Posterior vena cava (tissue), 2 donors: ENCODE results near the gene ADAMTSL2. TPM values are rescaled to one million over a fixed set of nuclear protein-coding genes. Genes with fewer than 3 reads are reported as not detected.

ENCODE experiments used
- DNase-seq: peaks from one replicate; pipeline ENCODE4 v3.0.0-alpha.2; 2020; ENCODE audit warnings: low spot score
- intact Hi-C, 2 donors: fragments of 100-400 bp; cut with DNase I; formaldehyde crosslinking; loops; one replicate each; pipeline versions ENCODE4 v1.14.1 to v1.14.2; 2022 to 2023
- total RNA-seq, 2 donors: library from RNA; stranded (reverse); fragmentation: NEBNext Ultra II Directional; extraction: Animal tissue kit (Norgen Biotek cat#: 25700); gene quantifications; one replicate each; pipeline ENCODE4 v1.2.1, GENCODE V29; 2021
- donor health status: DM: yes; HTN: yes; CAD: no.
- donor health status: DM: yes; HTN: yes; CAD: no.

The ADAMTSL2 gene
- total RNA-seq, 2 donors from 2014 or later = 5.5 to 11.3 TPM

- DNase-seq = no peak
These were observed 42.6 kb downstream of the ADAMTSL2 start for GRCh38 chr9:133576875-133577736.

GRCh38 chr9:133577737-133578112 is 43.2 kb downstream of the ADAMTSL2 start:
- no peak for DNase-seq
- intact Hi-C loops = no loop called here

More at GRCh38 chr9:133576875-133577736, 42.6 kb downstream of the ADAMTSL2 start:
- intact Hi-C loops = loop anchor here in 1 of 2 donors (1.0 kb wide), 1 partner anchor 48 kb away; no protein-coding TSS in a partner anchor

- DNase-seq = no peak
- intact Hi-C loops = no loop called here
These were observed 44.3 kb downstream of the ADAMTSL2 start for GRCh38 chr9:133578524-133579441.

- intact Hi-C loops = no loop called here
- no peak for DNase-seq
These were observed 45.3 kb downstream of the ADAMTSL2 start for GRCh38 chr9:133579601-133580418.

GRCh38 chr9:133580419-133580738 is 45.9 kb downstream of the ADAMTSL2 start:
- intact Hi-C loops = no loop called here
- no peak for DNase-seq

GRCh38 chr9:133581011-133581410 is 46.5 kb downstream of the ADAMTSL2 start:
- intact Hi-C loops = no loop called here
- no peak for DNase-seq

GRCh38 chr9:133581513-133582343 is 47.2 kb downstream of the ADAMTSL2 start:
- DNase-seq = no peak
- intact Hi-C loops = no loop called here

- intact Hi-C loops = no loop called here
- DNase-seq = no peak
These were observed 48.1 kb downstream of the ADAMTSL2 start for GRCh38 chr9:133582501-133583045.

- no peak for DNase-seq
- intact Hi-C loops = no loop called here
These were observed 48.6 kb downstream of the ADAMTSL2 start for GRCh38 chr9:133583111-133583510.

GRCh38 chr9:133583586-133583985 is 49.1 kb downstream of the ADAMTSL2 start:
- intact Hi-C loops = no loop called here
- DNase-seq = no peak

- intact Hi-C loops = no loop called here
- no peak for DNase-seq
These were observed 49.7 kb downstream of the ADAMTSL2 start for GRCh38 chr9:133584167-133584558.

- intact Hi-C loops = no loop called here
- no peak for DNase-seq
These were observed 50.3 kb downstream of the ADAMTSL2 start for GRCh38 chr9:133584559-133585476.

- DNase-seq = no peak
- intact Hi-C loops = no loop called here
These were observed 51.2 kb downstream of the ADAMTSL2 start for GRCh38 chr9:133585481-133586351.

GRCh38 chr9:133587051-133587450 is 52.5 kb downstream of the ADAMTSL2 start:
- intact Hi-C loops = no loop called here
- DNase-seq = no peak

- no peak for DNase-seq
- intact Hi-C loops = no loop called here
These were observed 53.0 kb downstream of the ADAMTSL2 start for GRCh38 chr9:133587466-133587865.

GRCh38 chr9:133589454-133590227 is 55.1 kb downstream of the ADAMTSL2 start:
- no peak for DNase-seq
- intact Hi-C loops = no loop called here
